ENCODE data around the gene ACE. TPM values are rescaled to one million over a fixed set of nuclear protein-coding genes. Genes with fewer than 3 reads are reported as not detected.
"Not testable (repeated sequence)": the region's sequence is repeated elsewhere in the genome, so short reads cannot be mapped to it uniquely, and the experiment has no call there.

Gene ACE
- total RNA-seq, 3 donors from 2014 or later = 0.10 to 0.32 (median 0.24) TPM

DNA sequence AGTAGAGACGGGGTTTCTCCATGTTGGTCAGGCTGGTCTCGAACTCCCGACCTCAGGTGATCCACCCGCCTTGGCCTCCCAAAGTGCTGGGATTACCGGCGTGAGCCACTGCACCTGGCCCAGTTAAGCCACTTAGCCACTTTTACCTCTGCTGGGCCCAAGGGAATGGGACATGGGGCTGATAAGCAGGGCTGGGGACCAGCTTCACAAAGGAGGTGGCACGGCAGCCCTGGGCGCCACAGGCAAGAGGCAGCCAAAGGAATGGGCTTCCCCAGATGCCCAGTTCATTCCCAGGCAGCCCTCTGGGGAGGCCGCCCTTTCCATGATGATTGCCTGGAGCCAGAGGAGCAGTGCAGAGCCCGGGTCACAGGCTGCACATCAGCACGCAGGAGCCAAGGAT is 25.7 kb upstream of the ACE start:
- Mint-ChIP-seq H3K27me3 (ENCODE audit: low read depth) (peaks cover 1% of the 10 kb centered on the region), H3K36me3 (ENCODE audit: insufficient read depth) (no peaks in the 10 kb centered on the region), H3K4me3 (no peak overlapping the region), H3K4me1 (ENCODE audit: low read depth) (peaks cover 20% of the 10 kb centered on the region), H3K9me3 (no peaks in the 10 kb centered on the region)
- DNase-seq (no peak), ATAC-seq (no peak)

DNA sequence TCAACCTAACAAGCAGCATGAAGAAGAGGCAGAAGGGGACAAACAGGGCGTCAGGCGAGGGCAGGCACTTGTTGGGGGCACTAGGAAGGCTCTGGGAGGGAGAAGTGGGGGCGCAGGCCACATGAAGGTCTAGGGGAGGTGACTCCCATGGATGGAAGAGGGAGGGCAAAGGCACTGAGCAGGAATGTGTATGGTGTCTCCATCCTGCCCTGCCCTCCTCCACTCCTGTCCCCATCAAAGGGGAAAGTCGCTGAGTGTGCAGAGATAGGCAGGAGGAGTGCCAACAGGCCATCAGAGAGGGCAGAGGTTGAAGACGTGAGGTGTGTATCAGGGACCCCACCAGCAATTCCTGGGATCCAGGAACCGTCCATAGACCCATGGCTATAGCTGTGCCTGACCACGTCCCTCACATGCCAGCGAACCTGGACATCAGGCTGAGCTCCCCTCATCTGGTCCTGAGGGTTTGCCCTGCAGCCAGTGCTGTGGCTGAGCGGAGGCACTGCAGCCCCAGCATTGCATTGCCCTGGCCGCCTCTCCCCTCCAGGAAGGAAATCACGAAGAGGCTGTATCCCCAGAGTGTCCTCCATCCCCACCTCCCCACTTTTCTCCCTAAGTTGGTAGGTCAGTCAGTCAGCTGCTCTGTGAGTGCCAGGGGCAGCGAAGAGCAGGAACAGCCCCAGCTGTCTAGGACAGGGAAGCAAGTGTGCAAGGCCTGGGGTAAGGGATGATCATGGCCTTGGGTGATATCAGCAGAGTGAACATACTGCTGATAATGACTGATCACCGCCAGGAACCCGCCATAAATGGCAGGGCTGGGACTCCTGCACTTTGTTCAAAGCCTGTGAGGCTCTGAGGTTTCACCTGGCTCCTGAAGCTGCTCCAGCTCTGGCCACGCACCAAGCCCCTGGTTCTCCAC is 24.6 kb upstream of the ACE start:
- H3K36me3 Mint-ChIP-seq (ENCODE audit: insufficient read depth) = no peaks in the 10 kb centered on the region
- peaks cover 17% of the 10 kb centered on the region for H3K4me1 Mint-ChIP-seq (ENCODE audit: low read depth)
- no peak overlapping the region for H3K4me3 Mint-ChIP-seq
- DNase-seq (no peak), ATAC-seq (no peak)
- H3K27me3 Mint-ChIP-seq (ENCODE audit: low read depth) = peaks cover 1% of the 10 kb centered on the region
- H3K9me3 Mint-ChIP-seq = no peaks in the 10 kb centered on the region

DNA sequence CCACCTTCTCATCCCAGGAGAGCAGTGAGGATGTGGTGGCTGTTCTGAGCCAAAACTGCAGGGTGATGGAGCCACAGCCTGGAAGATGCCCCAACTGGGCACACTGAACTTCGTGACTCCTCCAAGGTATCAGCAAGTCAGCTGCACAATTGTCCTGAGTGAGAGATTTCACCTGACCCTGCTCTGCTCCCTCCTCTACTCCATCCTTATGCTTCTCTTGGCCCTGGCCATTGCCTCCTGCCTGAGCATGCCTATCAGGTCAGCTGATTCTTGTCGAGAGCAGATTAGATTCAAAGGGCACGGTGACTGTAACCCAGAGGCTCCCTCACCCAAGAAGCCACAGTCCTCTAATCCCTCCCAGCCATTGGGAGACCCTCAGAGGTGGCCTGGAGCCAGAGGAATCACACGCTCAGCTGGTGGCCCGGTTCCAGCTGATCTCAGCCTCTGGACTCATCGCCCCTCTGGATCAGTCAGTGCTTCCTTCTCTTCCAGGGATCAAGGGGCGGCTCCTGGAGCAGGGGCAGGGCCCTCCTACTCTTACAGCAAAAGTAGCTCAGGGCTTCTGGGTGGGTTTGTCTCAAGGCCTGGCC is 23.8 kb upstream of the ACE start:
- H3K4me1 Mint-ChIP-seq (ENCODE audit: low read depth) = peaks cover 11% of the 10 kb centered on the region
- H3K27me3 Mint-ChIP-seq (ENCODE audit: low read depth) = peaks cover 1% of the 10 kb centered on the region
- H3K9me3 Mint-ChIP-seq = no peaks in the 10 kb centered on the region
- ATAC-seq (no peak), DNase-seq (no peak)
- no peaks in the 10 kb centered on the region for H3K36me3 Mint-ChIP-seq (ENCODE audit: insufficient read depth)
- no peak overlapping the region for H3K4me3 Mint-ChIP-seq

DNA sequence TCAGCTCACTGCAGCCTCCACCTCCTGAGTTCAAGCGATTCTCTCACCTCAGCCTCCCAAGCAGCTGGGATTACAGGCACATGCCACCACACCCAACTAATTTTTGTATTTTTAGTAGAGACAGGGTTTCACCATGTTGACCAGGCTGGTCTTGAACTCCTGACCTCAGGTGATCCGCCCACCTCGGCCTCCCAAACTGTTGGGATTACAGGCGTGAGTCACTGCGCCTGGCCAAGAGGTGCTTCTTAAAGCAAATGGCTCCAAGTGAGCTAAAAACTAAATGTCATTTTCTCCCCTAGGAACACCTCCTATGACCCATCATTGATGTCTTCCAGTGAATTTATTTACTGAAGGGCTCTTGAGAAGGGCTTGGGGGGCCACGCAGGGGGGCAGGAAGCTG is 22.5 kb upstream of the ACE start:
- not testable (repeated sequence) for H3K27me3 Mint-ChIP-seq (ENCODE audit: low read depth); H3K9me3 Mint-ChIP-seq; H3K4me3 Mint-ChIP-seq; H3K36me3 Mint-ChIP-seq (ENCODE audit: insufficient read depth); ATAC-seq; DNase-seq; H3K4me1 Mint-ChIP-seq (ENCODE audit: low read depth)

DNA sequence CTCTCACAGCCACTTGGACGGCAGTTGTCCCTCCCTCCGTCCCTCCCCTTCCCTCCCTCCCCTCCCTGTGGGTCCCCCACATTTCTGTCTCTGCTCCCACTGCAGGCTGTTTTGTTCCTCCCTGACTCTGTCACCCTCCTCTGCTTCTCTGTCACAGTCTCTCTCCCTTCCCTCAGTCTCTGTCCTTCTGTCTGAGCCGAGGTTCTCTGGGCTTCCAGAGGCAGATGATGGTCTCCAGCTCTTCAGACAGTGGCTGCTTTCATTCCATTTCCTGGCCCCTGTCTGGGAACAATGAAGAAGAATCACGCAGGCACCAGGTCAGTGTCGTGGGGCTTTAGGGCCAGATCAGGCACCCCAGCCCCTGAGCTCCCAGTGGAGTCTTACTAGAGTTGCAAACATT is 21.9 kb upstream of the ACE start:
- DNase-seq (no peak), ATAC-seq (no peak)
- Mint-ChIP-seq H3K4me1 (ENCODE audit: low read depth) (peaks cover 6% of the 10 kb centered on the region), H3K9me3 (no peaks in the 10 kb centered on the region), H3K4me3 (no peak overlapping the region), H3K36me3 (ENCODE audit: insufficient read depth) (no peaks in the 10 kb centered on the region), H3K27me3 (ENCODE audit: low read depth) (peaks cover 1% of the 10 kb centered on the region)

DNA sequence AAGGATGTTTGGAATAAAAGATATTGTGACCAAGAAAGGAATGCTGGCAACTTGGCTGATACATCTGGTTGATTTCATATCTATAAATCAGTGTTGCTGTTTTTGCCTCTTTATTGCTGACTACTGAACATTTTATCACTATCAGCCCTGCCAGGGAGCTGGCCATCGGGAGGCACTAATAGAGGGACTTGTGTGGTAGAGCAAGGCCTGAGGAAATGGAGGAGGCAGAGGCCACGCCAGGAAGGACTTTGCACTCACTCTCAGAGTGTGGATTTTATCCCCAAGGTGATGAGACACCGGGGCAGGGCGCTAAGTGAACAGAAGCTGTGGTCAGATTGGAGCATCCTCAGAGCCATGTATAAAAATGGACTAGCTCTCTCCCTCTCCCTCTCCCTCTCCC is 21.4 kb upstream of the ACE start:
- peaks cover 1% of the 10 kb centered on the region for H3K27me3 Mint-ChIP-seq (ENCODE audit: low read depth)

DNA sequence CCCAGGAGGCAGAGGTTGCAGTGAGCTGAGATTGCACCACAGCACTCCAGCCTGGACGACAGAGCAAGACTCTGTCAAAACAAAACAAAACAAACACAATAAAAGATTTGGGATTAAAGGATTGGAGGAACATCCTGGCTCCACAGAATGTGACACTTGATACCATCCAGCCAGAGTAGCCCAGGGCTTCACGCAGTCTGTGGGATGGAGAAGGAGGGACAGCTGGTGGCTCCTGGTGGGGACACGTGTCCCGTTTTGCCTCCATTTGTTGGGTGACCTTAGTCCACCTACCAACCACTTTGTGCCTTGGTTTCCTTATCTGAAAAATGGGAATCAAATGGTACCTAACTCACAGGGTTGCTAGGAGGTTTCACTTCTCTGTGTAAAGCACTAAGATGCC is 18.4 kb upstream of the ACE start:
- Mint-ChIP-seq H3K4me1 (ENCODE audit: low read depth) (no peaks in the 10 kb centered on the region), H3K4me3 (no peak overlapping the region), H3K36me3 (ENCODE audit: insufficient read depth) (no peaks in the 10 kb centered on the region), H3K27me3 (ENCODE audit: low read depth) (peaks cover 3% of the 10 kb centered on the region), H3K9me3 (no peaks in the 10 kb centered on the region)
- DNase-seq (no peak), ATAC-seq (no peak)

More for the DNA sequence above, 21.4 kb upstream of the ACE start:
- ATAC-seq (no peak), DNase-seq (no peak)
- H3K36me3 Mint-ChIP-seq (ENCODE audit: insufficient read depth) = no peaks in the 10 kb centered on the region
- H3K4me1 Mint-ChIP-seq (ENCODE audit: low read depth) = peaks cover 1% of the 10 kb centered on the region
- no peaks in the 10 kb centered on the region for H3K9me3 Mint-ChIP-seq
- no peak overlapping the region for H3K4me3 Mint-ChIP-seq

DNA sequence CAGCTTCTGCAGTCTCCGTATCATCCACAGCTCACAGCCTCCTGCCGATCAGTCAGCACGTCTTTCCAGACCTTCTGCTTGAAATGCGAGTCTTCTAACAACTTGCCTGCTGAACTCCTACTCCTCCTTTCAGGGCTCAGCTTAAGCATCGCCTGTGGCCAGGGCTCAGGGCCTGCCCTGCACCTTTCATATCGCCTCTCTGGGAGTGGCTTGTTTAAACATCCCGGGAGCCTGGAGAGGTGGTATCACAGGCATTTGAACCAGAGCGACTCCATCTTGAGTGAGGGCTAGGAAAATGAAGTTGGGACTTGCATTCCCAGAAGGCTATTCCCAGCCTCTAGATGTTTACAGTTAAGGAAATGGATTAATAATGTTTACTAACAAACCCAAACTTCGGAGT is 16.8 kb upstream of the ACE start:
- no peaks in the 10 kb centered on the region for H3K4me1 Mint-ChIP-seq (ENCODE audit: low read depth)
- ATAC-seq (no peak), DNase-seq (no peak)
- no peaks in the 10 kb centered on the region for H3K9me3 Mint-ChIP-seq
- no peaks in the 10 kb centered on the region for H3K36me3 Mint-ChIP-seq (ENCODE audit: insufficient read depth)
- no peak overlapping the region for H3K4me3 Mint-ChIP-seq
- peaks cover 4% of the 10 kb centered on the region for H3K27me3 Mint-ChIP-seq (ENCODE audit: low read depth)

DNA sequence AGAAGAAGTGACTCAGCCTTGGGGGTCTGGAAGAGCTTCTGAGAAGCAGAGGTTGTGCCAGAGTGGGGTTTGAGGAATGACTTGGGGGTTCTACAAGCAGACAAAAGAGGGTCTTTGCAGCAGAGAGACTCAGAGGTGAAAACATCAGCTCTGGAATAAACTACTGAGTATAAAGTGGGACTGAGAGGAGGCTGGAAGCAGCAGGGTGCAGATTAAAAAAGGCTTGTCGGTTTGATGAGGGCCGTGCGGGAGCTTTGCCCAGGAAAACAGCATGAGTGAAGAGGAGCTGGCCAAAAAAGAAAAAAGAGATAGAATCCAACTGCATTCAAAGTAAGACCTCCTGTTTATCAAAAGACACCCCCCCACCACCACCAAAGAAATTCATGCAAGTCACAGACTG is 13.1 kb upstream of the ACE start:
- H3K9me3 Mint-ChIP-seq = no peaks in the 10 kb centered on the region
- H3K27me3 Mint-ChIP-seq (ENCODE audit: low read depth) = peaks cover 4% of the 10 kb centered on the region
- no peak overlapping the region for H3K4me3 Mint-ChIP-seq
- no peaks in the 10 kb centered on the region for H3K36me3 Mint-ChIP-seq (ENCODE audit: insufficient read depth)
- H3K4me1 Mint-ChIP-seq (ENCODE audit: low read depth) = no peaks in the 10 kb centered on the region
- ATAC-seq (no peak), DNase-seq (no peak)

DNA sequence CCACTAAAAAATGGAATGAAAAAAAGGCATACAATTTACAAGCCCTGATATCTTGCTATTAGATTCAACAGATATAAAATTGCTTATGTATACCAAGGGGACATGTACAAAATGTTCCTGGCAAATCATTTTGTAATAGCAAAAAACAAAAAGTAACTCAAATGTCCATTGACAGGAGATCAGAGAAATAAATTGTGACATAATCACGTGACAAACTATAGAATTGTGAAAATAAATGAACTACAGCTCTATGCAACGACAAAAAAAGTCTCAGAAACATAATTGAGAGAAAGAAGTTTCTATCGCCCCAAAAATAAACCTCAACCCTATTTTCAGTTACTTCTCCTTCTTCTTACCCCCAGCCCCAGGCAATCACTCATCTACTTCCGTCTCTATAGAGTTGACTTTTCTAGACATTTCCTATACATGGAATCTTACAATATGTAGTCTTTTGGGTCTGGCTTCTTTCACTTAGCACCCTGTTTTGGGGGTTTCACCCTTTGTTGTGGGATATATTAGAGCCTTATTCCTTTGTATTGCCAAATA is 12.1 kb upstream of the ACE start:
- H3K27me3 Mint-ChIP-seq (ENCODE audit: low read depth) = peaks cover 4% of the 10 kb centered on the region
- no peak for DNase-seq
- no peaks in the 10 kb centered on the region for H3K9me3 Mint-ChIP-seq
- ATAC-seq = no peak
- H3K36me3 Mint-ChIP-seq (ENCODE audit: insufficient read depth) = no peaks in the 10 kb centered on the region
- no peak overlapping the region for H3K4me3 Mint-ChIP-seq
- H3K4me1 Mint-ChIP-seq (ENCODE audit: low read depth) = no peaks in the 10 kb centered on the region

DNA sequence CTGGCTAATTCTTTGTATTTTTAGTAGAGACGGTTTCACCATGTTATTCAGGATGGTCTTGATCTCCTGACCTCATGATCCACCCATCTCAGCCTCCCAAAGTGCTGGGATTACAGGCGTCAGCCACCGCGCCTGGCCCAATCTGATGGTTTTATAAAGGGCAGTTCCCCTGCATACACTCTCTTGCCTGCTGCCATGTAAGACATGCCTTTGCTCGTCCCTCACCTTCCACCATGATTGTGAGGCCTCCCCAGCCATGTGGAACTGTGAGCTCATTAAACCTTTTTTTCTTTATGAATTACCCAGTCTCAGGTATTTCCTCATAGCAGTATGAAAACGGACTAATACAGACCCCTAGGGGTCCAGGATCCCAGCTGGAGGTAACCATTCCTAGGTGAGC is 8.8 kb upstream of the ACE start:
- not testable (repeated sequence) for H3K27me3 Mint-ChIP-seq (ENCODE audit: low read depth); ATAC-seq; H3K4me3 Mint-ChIP-seq; DNase-seq; H3K9me3 Mint-ChIP-seq; H3K36me3 Mint-ChIP-seq (ENCODE audit: insufficient read depth); H3K4me1 Mint-ChIP-seq (ENCODE audit: low read depth)

DNA sequence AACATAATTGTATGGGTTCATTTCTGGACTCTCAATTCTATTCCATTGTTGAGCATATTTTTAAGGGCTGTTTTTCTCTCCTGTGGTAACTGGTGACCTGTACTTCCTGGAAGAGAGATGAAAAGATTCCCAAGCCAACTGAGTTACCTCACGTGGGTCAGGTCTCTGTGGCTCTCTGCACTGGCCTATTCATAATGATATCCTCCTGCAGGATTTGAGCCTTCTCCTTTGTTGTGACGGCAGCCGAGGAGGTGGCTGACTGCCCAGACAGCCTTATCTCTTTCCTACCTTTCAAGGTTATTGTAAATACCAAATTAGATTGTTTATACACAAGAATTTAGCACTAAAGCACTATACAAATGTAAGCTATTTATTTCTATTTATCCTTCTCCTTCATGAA is 2.7 kb upstream of the ACE start:
- H3K4me3 Mint-ChIP-seq = no peak overlapping the region
- H3K9me3 Mint-ChIP-seq = no peaks in the 10 kb centered on the region

DNA sequence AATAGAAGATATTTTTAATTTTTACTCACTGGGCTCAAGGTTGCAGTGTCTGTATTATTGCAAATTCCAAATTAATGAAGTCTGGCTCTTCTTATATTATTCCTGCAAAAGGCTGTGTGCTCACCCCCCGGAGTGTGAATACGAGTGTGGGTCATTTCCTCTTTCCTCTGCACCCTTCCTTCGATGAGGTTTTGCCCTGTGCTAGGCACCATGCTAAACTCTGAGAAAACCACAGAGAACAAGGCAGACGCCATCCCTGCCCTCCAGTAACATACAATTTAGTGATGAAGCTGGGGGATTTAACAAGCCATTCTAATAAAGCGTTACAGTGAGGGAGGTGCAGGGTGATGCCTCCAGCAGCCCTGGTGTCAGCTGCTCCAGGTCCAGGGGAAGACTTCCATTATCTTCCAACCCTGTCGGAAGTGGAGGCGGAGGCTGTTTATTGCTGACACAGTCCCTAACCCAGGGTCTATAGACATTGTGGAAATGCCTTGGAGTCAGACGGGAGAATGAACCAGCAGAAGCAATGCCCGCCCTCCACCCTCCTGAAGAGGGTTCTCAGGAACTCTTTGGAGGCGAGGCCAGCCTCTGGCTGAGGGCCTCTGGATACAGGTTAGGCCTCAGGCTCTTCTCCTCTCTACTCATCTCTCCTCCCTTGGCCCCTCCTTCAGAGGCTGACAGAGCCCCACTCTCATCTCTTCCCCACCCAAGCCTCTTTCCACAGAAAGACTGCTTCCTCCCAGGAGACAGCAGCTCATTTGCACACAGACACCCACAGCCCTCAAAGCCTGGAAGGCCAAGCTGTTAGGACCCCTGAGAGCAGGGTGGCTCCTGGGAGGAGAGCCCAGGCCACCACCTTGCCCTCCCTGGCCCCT is 2.0 kb upstream of the ACE start:
- H3K36me3 Mint-ChIP-seq (ENCODE audit: insufficient read depth) = no peaks in the 10 kb centered on the region
- no peak for DNase-seq
- peaks cover 21% of the 10 kb centered on the region for H3K27me3 Mint-ChIP-seq (ENCODE audit: low read depth)
- no peak overlapping the region for H3K4me3 Mint-ChIP-seq
- H3K9me3 Mint-ChIP-seq = no peaks in the 10 kb centered on the region
- peaks cover 17% of the 10 kb centered on the region for H3K4me1 Mint-ChIP-seq (ENCODE audit: low read depth)
- no peak for ATAC-seq

More for the DNA sequence above, 2.7 kb upstream of the ACE start:
- Mint-ChIP-seq H3K27me3 (ENCODE audit: low read depth) (peaks cover 18% of the 10 kb centered on the region), H3K4me1 (ENCODE audit: low read depth) (peaks cover 16% of the 10 kb centered on the region), H3K36me3 (ENCODE audit: insufficient read depth) (no peaks in the 10 kb centered on the region)
- ATAC-seq (no peak), DNase-seq (no peak)
